Measurements from ENCODE around the gene IREB2. TPM values are rescaled to one million over a fixed set of nuclear protein-coding genes. Genes with fewer than 3 reads are reported as not detected.

The IREB2 gene
- polyA plus RNA-seq, 3 donors, result 11.7 to 25.5 (median 16.7) TPM

GRCh38 chr15:78431955-78432354, 6.1 kb upstream of the IREB2 start:
- Histone ChIP-seq H3K36me3 (replicated peaks in 1 of 2; ENCODE audit: control insufficient read depth in 1 of 2, insufficient read depth in 2 of 2, low read length in 2 of 2) (no peaks in the 10 kb centered on the region), H3K4me2 (replicated peaks; ENCODE audit: extremely low read depth, low read length, poor library complexity, severe bottlenecking) (no peak overlapping the region), H3K27me3 (ENCODE audit: control insufficient read depth in 2 of 2, insufficient read depth in 2 of 2, low read length in 2 of 2) (no peaks in the 10 kb centered on the region), H3K79me2 (ENCODE audit: insufficient read depth, low read length) (no peaks in the 10 kb centered on the region), H3K9ac (ENCODE audit: insufficient read depth, low read length, poor library complexity, severe bottlenecking) (no peak overlapping the region), H3K27ac (ENCODE audit: low read depth in 1 of 2, low read length in 2 of 2) (no peak overlapping the region), H2AFZ (ENCODE audit: insufficient read depth, low read depth, low read length, poor library complexity, severe bottlenecking) (no peak overlapping the region), H3K4me1 (ENCODE audit: control insufficient read depth in 1 of 2, insufficient read depth in 2 of 2, low read length in 2 of 2) (peaks cover 10 to 17% of the 10 kb centered on the region in 2 donors), H3K9me3 (replicated peaks in 1 of 2; ENCODE audit: control insufficient read depth in 1 of 2, insufficient read depth in 1 of 2, low read length in 2 of 2) (no peaks in the 10 kb centered on the region), H4K20me1 (ENCODE audit: insufficient read depth, low read length) (no peaks in the 10 kb centered on the region), H3K4me3 (replicated peaks in 1 of 3; ENCODE audit: low read depth in 2 of 3, low read length in 3 of 3) (no peak overlapping the region)
- Mint-ChIP-seq H3K27ac (no peak overlapping the region), H3K4me3 (no peak overlapping the region), H3K36me3 (no peaks in the 10 kb centered on the region), H3K4me1 (peaks cover 15% of the 10 kb centered on the region), H3K9me3 (peaks cover 0 to 4% (median 0%) of the 10 kb centered on the region in 7 donors), H3K27me3 (ENCODE audit: low read depth in 3 of 3) (peaks cover 0 to 3% (median 0%) of the 10 kb centered on the region in 3 donors)
- TF ChIP-seq CTCF (IDR thresholded peaks at IDR 0.05), result no peak
- WGBS (ENCODE audit: insufficient coverage), result no CpG with 5 or more reads among the region's 1 CpG
- intact Hi-C loops (cut with micrococcal nuclease), result no loop called here
- no peak for DNase-seq

DNA sequence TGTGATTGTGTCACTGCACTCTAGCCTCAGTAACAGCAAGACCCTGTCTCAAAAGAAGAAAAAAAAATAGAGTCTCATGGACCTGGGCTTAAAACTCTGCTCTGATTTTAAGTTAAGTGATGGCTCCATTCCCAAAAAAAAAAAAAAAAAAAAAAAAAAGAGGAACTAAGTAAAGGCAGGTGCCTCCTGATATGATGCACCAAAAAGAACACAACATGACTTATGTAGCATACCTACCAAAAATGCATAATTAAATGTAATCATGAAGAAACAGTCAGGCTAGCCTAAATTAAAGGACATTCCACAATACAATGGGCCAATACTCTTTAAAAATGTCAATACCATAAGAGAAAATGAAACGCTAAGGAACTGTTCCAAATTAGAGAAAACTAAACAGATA, 5.4 kb upstream of the IREB2 start:
- TF ChIP-seq CTCF (IDR thresholded peaks at IDR 0.05), result no peak
- DNase-seq, result no peak
- H3K9me3 Mint-ChIP-seq, result peaks cover 0 to 5% (median under 1%) of the 10 kb centered on the region in 7 donors
- H4K20me1 ChIP-seq (ENCODE audit: insufficient read depth, low read length), result no peaks in the 10 kb centered on the region
- H3K36me3 ChIP-seq (replicated peaks in 1 of 2; ENCODE audit: control insufficient read depth in 1 of 2, insufficient read depth in 2 of 2, low read length in 2 of 2), result no peaks in the 10 kb centered on the region
- no peak overlapping the region for H3K27ac Mint-ChIP-seq
- peaks cover 16 to 21% of the 10 kb centered on the region in 2 donors for H3K4me1 ChIP-seq (ENCODE audit: control insufficient read depth in 1 of 2, insufficient read depth in 2 of 2, low read length in 2 of 2)
- H3K9ac ChIP-seq (ENCODE audit: insufficient read depth, low read length, poor library complexity, severe bottlenecking), result no peak overlapping the region
- H3K4me3 Mint-ChIP-seq, result no peak overlapping the region
- H3K27me3 ChIP-seq (ENCODE audit: control insufficient read depth in 2 of 2, insufficient read depth in 2 of 2, low read length in 2 of 2), result no peaks in the 10 kb centered on the region
- no peak overlapping the region for H3K27ac ChIP-seq (ENCODE audit: low read depth in 1 of 2, low read length in 2 of 2)
- no peaks in the 10 kb centered on the region for H3K36me3 Mint-ChIP-seq
- no peak overlapping the region for H3K4me3 ChIP-seq (replicated peaks in 1 of 3; ENCODE audit: low read depth in 2 of 3, low read length in 3 of 3)
- no peak overlapping the region for H3K4me2 ChIP-seq (replicated peaks; ENCODE audit: extremely low read depth, low read length, poor library complexity, severe bottlenecking)
- intact Hi-C loops (cut with micrococcal nuclease), result no loop called here
- H3K9me3 ChIP-seq (replicated peaks in 1 of 2; ENCODE audit: control insufficient read depth in 1 of 2, insufficient read depth in 1 of 2, low read length in 2 of 2), result no peaks in the 10 kb centered on the region
- H2AFZ ChIP-seq (ENCODE audit: insufficient read depth, low read depth, low read length, poor library complexity, severe bottlenecking), result no peak overlapping the region
- H3K4me1 Mint-ChIP-seq, result peaks cover 17% of the 10 kb centered on the region
- peaks cover 0 to 3% (median 0%) of the 10 kb centered on the region in 3 donors for H3K27me3 Mint-ChIP-seq (ENCODE audit: low read depth in 3 of 3)
- no CpG with 5 or more reads among the region's 1 CpG for WGBS (ENCODE audit: insufficient coverage)
- peaks cover 5% of the 10 kb centered on the region for H3K79me2 ChIP-seq (ENCODE audit: insufficient read depth, low read length)

All from CD14-positive monocyte (primary cell).